ENCODE data around the gene PPEF2. TPM values are rescaled to one million over a fixed set of nuclear protein-coding genes. Genes with fewer than 3 reads are reported as not detected.
"Not testable (repeated sequence)": the region's sequence is repeated elsewhere in the genome, so short reads cannot be mapped to it uniquely, and the experiment has no call there.

Gene PPEF2
- total RNA-seq, 1 experiment from 2014 or later: not detected

GRCh38 chr4:75912968-75913367 is 10.7 kb upstream of the PPEF2 start:
- no peaks in the 10 kb centered on the region for H3K36me3 ChIP-seq (replicated peaks; ENCODE audit: control insufficient read depth, insufficient read depth, low read length)
- no peak overlapping the region for H3K4me3 ChIP-seq (ENCODE audit: insufficient read depth, low read depth, low read length)
- H3K27me3 ChIP-seq (ENCODE audit: control insufficient read depth, insufficient read depth, low read length): no peaks in the 10 kb centered on the region
- no peak for DNase-seq

GRCh38 chr4:75910831-75911230 is 8.6 kb upstream of the PPEF2 start:
- not testable (repeated sequence) for H3K36me3 ChIP-seq (replicated peaks; ENCODE audit: control insufficient read depth, insufficient read depth, low read length); DNase-seq; H3K27me3 ChIP-seq (ENCODE audit: control insufficient read depth, insufficient read depth, low read length); H3K4me3 ChIP-seq (ENCODE audit: insufficient read depth, low read depth, low read length)

- Histone ChIP-seq H3K4me3 (ENCODE audit: insufficient read depth, low read depth, low read length) (no peak overlapping the region), H3K27me3 (ENCODE audit: control insufficient read depth, insufficient read depth, low read length) (no peaks in the 10 kb centered on the region), H3K36me3 (replicated peaks; ENCODE audit: control insufficient read depth, insufficient read depth, low read length) (no peaks in the 10 kb centered on the region)
- no peak for DNase-seq
Measured at GRCh38 chr4:75909405-75909804, 7.2 kb upstream of the PPEF2 start.

- H3K27me3 ChIP-seq (ENCODE audit: control insufficient read depth, insufficient read depth, low read length): no peaks in the 10 kb centered on the region
- no peak overlapping the region for H3K4me3 ChIP-seq (ENCODE audit: insufficient read depth, low read depth, low read length)
- H3K36me3 ChIP-seq (replicated peaks; ENCODE audit: control insufficient read depth, insufficient read depth, low read length): no peaks in the 10 kb centered on the region
- DNase-seq: no peak
Measured at GRCh38 chr4:75908555-75908954, 6.3 kb upstream of the PPEF2 start.

DNA sequence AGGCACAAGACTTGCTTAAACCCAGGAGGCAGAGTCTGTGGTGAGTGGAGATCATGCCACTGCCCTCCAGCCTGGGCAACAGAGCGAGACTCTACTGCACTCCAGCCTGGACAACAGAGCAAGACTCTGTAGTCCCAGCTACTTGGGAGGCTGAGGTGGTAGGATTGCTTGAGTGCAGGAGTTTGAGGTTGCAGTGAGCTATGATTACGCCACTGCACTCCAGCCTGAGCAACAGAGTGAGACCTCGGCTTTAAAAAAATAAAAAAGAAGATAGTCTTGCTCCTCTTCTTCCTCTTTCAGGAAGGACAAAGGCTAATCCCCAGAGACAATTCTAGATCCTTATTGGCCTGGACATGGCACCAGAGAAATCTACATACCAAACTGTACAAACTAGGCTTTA is 5.7 kb upstream of the PPEF2 start:
- H3K36me3 ChIP-seq (replicated peaks; ENCODE audit: control insufficient read depth, insufficient read depth, low read length): no peaks in the 10 kb centered on the region
- H3K27me3 ChIP-seq (ENCODE audit: control insufficient read depth, insufficient read depth, low read length): no peaks in the 10 kb centered on the region
- no peak overlapping the region for H3K4me3 ChIP-seq (ENCODE audit: insufficient read depth, low read depth, low read length)
- DNase-seq: no peak

GRCh38 chr4:75904076-75904475 is 1.8 kb upstream of the PPEF2 start:
- Histone ChIP-seq H3K36me3 (replicated peaks; ENCODE audit: control insufficient read depth, insufficient read depth, low read length) (no peaks in the 10 kb centered on the region), H3K4me3 (ENCODE audit: insufficient read depth, low read depth, low read length) (no peak overlapping the region), H3K27me3 (ENCODE audit: control insufficient read depth, insufficient read depth, low read length) (no peaks in the 10 kb centered on the region)
- no peak for DNase-seq

GRCh38 chr4:75898536-75898935 is 3.7 kb downstream of the PPEF2 start:
- no peak overlapping the region for H3K4me3 ChIP-seq (ENCODE audit: insufficient read depth, low read depth, low read length)
- DNase-seq: no peak
- no peaks in the 10 kb centered on the region for H3K36me3 ChIP-seq (replicated peaks; ENCODE audit: control insufficient read depth, insufficient read depth, low read length)
- H3K27me3 ChIP-seq (ENCODE audit: control insufficient read depth, insufficient read depth, low read length): no peaks in the 10 kb centered on the region

DNA sequence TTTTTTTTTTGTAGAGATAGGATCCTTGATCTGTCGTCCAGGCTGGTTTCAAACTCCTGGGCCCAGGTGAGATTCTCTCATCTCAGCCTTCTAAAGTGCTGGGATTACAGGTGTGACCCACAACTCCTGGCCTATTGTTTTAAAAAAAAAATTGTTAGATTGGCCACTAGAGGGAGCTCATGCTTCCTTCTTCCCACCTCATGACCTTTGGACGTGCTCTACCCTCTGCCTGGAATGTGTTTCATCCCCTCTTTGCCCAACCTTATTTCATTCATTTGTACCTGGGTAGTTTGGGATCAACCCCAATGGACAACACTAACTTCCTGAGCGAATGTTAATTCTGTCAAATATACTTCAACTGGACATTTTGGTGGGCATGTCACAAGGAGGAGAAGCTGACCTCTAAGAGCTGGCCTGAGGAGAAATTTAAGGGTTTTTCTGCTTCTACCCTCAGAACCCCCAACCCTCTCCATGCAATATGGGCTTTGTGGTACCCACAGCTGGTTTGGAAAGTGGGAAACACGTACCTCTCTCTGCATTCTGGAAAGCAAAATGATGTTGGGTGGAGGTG is 6.4 kb downstream of the PPEF2 start:
- H3K36me3 ChIP-seq (replicated peaks; ENCODE audit: control insufficient read depth, insufficient read depth, low read length): no peaks in the 10 kb centered on the region
- H3K27me3 ChIP-seq (ENCODE audit: control insufficient read depth, insufficient read depth, low read length): no peaks in the 10 kb centered on the region
- peak; percentile 54 for DNase-seq
- H3K4me3 ChIP-seq (ENCODE audit: insufficient read depth, low read depth, low read length): no peak overlapping the region

- Histone ChIP-seq H3K27me3 (ENCODE audit: control insufficient read depth, insufficient read depth, low read length) (no peaks in the 10 kb centered on the region), H3K36me3 (replicated peaks; ENCODE audit: control insufficient read depth, insufficient read depth, low read length) (no peaks in the 10 kb centered on the region), H3K4me3 (ENCODE audit: insufficient read depth, low read depth, low read length) (no peak overlapping the region)
- DNase-seq: peak; percentile 71
Measured at GRCh38 chr4:75892508-75892907, 9.7 kb downstream of the PPEF2 start.

DNA sequence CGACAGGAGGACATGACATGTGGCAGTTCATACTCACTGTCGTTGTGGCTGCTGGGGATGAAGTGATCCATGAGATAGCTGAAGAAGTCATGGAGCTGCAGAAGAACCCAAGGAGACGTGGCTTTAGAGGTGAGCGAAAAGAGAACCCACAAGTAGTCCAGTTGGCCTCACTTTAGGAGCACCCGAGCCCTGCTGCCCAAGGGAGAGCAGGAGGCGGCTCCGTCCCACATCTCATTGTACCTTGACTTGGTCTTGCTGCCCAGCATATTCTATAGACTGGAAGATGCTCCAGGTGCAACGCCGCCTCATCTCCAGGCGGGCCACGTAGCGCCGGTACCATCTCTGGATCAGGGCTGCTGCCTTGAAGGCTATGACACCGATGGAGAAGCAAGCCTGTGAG is 10.6 kb downstream of the PPEF2 start:
- no peaks in the 10 kb centered on the region for H3K27me3 ChIP-seq (ENCODE audit: control insufficient read depth, insufficient read depth, low read length)

GRCh38 chr4:75889537-75890199 is 12.6 kb downstream of the PPEF2 start:
- Histone ChIP-seq H3K36me3 (replicated peaks; ENCODE audit: control insufficient read depth, insufficient read depth, low read length) (no peaks in the 10 kb centered on the region), H3K27me3 (ENCODE audit: control insufficient read depth, insufficient read depth, low read length) (no peaks in the 10 kb centered on the region), H3K4me3 (ENCODE audit: insufficient read depth, low read depth, low read length) (no peak overlapping the region)
- no peak for DNase-seq

More for the DNA sequence above, 10.6 kb downstream of the PPEF2 start:
- DNase-seq: no peak
- H3K36me3 ChIP-seq (replicated peaks; ENCODE audit: control insufficient read depth, insufficient read depth, low read length): no peaks in the 10 kb centered on the region
- H3K4me3 ChIP-seq (ENCODE audit: insufficient read depth, low read depth, low read length): no peak overlapping the region

DNA sequence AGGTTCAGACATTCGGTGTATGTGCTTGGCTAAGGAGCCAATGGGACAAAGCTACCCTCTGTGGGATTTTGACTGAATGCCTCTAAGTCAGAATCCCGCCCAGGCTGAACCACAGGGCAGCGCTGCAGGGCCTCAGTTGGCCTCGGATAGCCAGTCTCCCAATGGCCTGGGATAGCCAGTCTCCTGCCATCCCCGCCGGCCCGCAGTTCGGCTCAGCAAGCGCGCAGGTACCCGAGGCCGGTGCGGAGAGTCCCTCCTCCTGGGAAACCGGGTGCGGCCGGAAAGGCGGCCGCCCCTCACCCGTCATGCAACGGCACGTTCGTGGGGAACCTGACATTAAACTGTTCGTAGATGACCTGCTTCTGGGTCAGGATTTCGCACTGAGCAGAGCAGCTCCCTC is 16.1 kb downstream of the PPEF2 start:
- Histone ChIP-seq H3K36me3 (replicated peaks; ENCODE audit: control insufficient read depth, insufficient read depth, low read length) (no peaks in the 10 kb centered on the region), H3K4me3 (ENCODE audit: insufficient read depth, low read depth, low read length) (no peak overlapping the region), H3K27me3 (ENCODE audit: control insufficient read depth, insufficient read depth, low read length) (no peaks in the 10 kb centered on the region)
- DNase-seq: peak; percentile 33

DNA sequence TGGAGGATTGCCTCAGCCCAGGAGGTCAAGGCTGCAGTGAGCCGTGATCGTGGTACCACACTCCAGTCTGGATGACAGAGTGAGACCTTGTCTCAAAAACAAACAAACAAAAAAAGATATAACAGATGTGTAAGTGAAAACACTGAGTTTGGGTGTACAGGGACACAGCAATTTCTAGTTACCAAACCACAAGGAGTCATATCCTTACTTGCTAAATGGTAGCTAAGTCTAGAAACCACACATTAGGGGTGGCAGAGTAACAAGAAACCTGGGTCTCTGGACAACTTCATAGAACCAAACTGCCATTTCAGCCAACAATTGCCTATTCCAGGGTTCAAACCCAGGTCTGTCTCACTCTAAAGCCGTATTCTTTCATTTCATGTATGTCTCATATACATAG is 20.8 kb downstream of the PPEF2 start:
- Histone ChIP-seq H3K36me3 (replicated peaks; ENCODE audit: control insufficient read depth, insufficient read depth, low read length) (no peaks in the 10 kb centered on the region), H3K4me3 (ENCODE audit: insufficient read depth, low read depth, low read length) (no peak overlapping the region), H3K27me3 (ENCODE audit: control insufficient read depth, insufficient read depth, low read length) (no peaks in the 10 kb centered on the region)
- no peak for DNase-seq

- Histone ChIP-seq H3K36me3 (replicated peaks; ENCODE audit: control insufficient read depth, insufficient read depth, low read length) (no peaks in the 10 kb centered on the region), H3K27me3 (ENCODE audit: control insufficient read depth, insufficient read depth, low read length) (no peaks in the 10 kb centered on the region), H3K4me3 (ENCODE audit: insufficient read depth, low read depth, low read length) (no peak overlapping the region)
- DNase-seq: no peak
Measured at GRCh38 chr4:75880278-75880677, 22.0 kb downstream of the PPEF2 start.

- Histone ChIP-seq H3K27me3 (ENCODE audit: control insufficient read depth, insufficient read depth, low read length) (no peaks in the 10 kb centered on the region), H3K4me3 (ENCODE audit: insufficient read depth, low read depth, low read length) (no peak overlapping the region), H3K36me3 (replicated peaks; ENCODE audit: control insufficient read depth, insufficient read depth, low read length) (no peaks in the 10 kb centered on the region)
- no peak for DNase-seq
Measured at GRCh38 chr4:75878246-75878756, 24.0 kb downstream of the PPEF2 start.
